Umbilical cord (tissue), 2 donors: ENCODE data around the gene GLMP. TPM values are rescaled to one million over a fixed set of nuclear protein-coding genes. Genes with fewer than 3 reads are reported as not detected.
"Not testable (repeated sequence)": the region's sequence is repeated elsewhere in the genome, so short reads cannot be mapped to it uniquely, and the experiment has no call there.

Source experiments
- DNase-seq: peaks from one replicate; pipeline ENCODE4 v3.0.0-alpha.2; 2015; ENCODE audit warnings: low spot score
- total RNA-seq: library from RNA; depleted of rRNA; stranded (reverse); fragments of >200 nt; gene quantifications from one replicate; pipeline ENCODE4 v1.2.3, GENCODE V29; 2014; ENCODE audit warnings: low replicate concordance; ENCODE audit not compliant: insufficient read depth

The GLMP gene
- 20.7 TPM for total RNA-seq

GRCh38 chr1:156295391-156295947 lies at the start of gene GLMP:
Gene GLMP (minus strand): TSS chr1:156295679. CDS start chr1:156295645, 34 bp downstream.
- peak; percentile 83 for DNase-seq

- DNase-seq: no peak
These were observed 48.9 kb upstream of the GLMP start for GRCh38 chr1:156344409-156344808.

GRCh38 chr1:156342166-156342955 lies 46.9 kb upstream of the GLMP start:
- no peak for DNase-seq

- peak; percentile 100 for DNase-seq
These were observed 42.9 kb upstream of the GLMP start, which contains the start of the genes CCT3 and TSACC for GRCh38 chr1:156338180-156338976. Gene CCT3 (minus strand): TSS chr1:156338292. CDS start chr1:156338184, 108 bp downstream. Gene TSACC (plus strand): TSS chr1:156338526. CDS start chr1:156339758, 1,232 bp downstream.

- no peak for DNase-seq
These were observed 42.4 kb upstream of the GLMP start for GRCh38 chr1:156337888-156338179.

- no peak for DNase-seq
These were observed 41.8 kb upstream of the GLMP start for GRCh38 chr1:156337052-156337887.

GRCh38 chr1:156336242-156336641 lies 40.8 kb upstream of the GLMP start:
- no peak for DNase-seq

- DNase-seq: not testable (repeated sequence)
These were observed 27.7 kb upstream of the GLMP start for GRCh38 chr1:156323179-156323578.

GRCh38 chr1:156320560-156320959 lies 25.1 kb upstream of the GLMP start:
- DNase-seq: no peak

- DNase-seq: peak; percentile 15
These were observed 24.2 kb upstream of the GLMP start for GRCh38 chr1:156319664-156320063.

- DNase-seq: no peak
These were observed 21.4 kb upstream of the GLMP start for GRCh38 chr1:156316909-156317308.

GRCh38 chr1:156310962-156311361 lies 15.5 kb upstream of the GLMP start:
- no peak for DNase-seq

- DNase-seq: no peak
These were observed 12.6 kb upstream of the GLMP start for GRCh38 chr1:156308078-156308477.

- no peak for DNase-seq
These were observed 9.7 kb upstream of the GLMP start for GRCh38 chr1:156305215-156305614.

GRCh38 chr1:156303241-156303640 lies 7.8 kb upstream of the GLMP start:
- DNase-seq: no peak

- no peak for DNase-seq
These were observed 3.4 kb upstream of the GLMP start, which contains the start of gene VHLL for GRCh38 chr1:156298852-156299357. Gene VHLL (minus strand): TSS chr1:156299307. CDS start chr1:156299189, 118 bp downstream.

GRCh38 chr1:156293895-156294294 lies 1.6 kb downstream of the GLMP start:
- no peak for DNase-seq

GRCh38 chr1:156293098-156293434 lies 2.4 kb downstream of the GLMP start:
- no peak for DNase-seq

GRCh38 chr1:156291226-156292061 lies 4.0 kb downstream of the GLMP start:
- peak; percentile 94 for DNase-seq

- DNase-seq: no peak
These were observed 5.6 kb downstream of the GLMP start for GRCh38 chr1:156289857-156290256.
